GM12891 (cell line): ENCODE measurements around the gene FBXO4.

Experiments
- PAX5 ChIP-seq: IDR thresholded peaks from 2 replicates; pipeline ENCODE4 v1.6.1; 2011; ENCODE audit warnings: low read length, moderate library complexity, mild to moderate bottlenecking; ENCODE audit not compliant: insufficient read depth, severe bottlenecking
- POLR2A ChIP-seq: IDR thresholded peaks from 2 replicates; pipeline ENCODE4 v1.6.1; 2011; ENCODE audit warnings: low read depth, low read length, control low read depth

- TF ChIP-seq PAX5 (no peak), POLR2A (no peak)
These were observed 15.6 kb downstream of the FBXO4 start for GRCh38 chr5:41940641-41941040.
